Measurements from ENCODE around the gene GAL3ST2. TPM values are rescaled to one million over a fixed set of nuclear protein-coding genes. Genes with fewer than 3 reads are reported as not detected.
"Not testable (repeated sequence)": the region's sequence is repeated elsewhere in the genome, so short reads cannot be mapped to it uniquely, and the experiment has no call there.

Gene GAL3ST2
- total RNA-seq, 1 donor from 2014 or later = not detected

DNA sequence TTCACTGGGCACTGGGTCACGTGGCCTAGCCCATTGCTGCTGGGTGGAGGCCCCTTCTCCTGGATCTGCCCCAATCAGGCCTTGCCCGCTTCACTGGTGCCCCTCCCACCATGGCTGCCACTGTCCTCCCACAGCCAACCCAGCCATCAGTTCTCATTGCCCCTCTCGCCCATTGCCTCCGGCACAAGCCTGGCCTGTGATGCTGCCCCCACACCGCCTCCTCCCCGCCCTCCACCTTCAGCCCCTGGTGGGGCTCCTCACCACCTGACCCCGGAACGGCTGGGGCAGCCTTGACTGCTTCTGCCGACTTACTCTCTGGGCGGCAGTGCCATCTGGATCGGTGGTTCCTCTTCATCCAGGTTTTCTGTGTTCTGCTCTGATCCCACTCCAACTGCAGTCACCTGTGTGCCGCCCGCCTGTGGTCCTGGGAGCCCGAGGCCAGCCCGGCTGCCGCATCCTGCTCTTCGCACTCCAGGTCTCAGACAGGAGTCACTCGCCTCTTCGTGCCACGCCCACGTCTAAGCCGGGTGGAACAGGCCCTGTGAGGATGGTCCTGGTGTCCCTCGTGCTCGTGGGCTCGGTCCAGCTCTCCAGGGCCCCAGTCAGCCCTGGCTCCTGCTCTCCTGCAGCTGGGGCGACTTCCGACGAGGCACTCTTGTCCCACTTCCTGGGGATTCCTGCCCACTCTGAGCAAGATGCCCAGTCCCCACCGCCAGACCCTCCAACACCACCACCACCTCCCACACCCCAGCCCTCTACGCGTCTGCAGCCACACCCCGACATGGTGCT lies 28.0 kb upstream of the GAL3ST2 start:
- DNase-seq = no peak

DNA sequence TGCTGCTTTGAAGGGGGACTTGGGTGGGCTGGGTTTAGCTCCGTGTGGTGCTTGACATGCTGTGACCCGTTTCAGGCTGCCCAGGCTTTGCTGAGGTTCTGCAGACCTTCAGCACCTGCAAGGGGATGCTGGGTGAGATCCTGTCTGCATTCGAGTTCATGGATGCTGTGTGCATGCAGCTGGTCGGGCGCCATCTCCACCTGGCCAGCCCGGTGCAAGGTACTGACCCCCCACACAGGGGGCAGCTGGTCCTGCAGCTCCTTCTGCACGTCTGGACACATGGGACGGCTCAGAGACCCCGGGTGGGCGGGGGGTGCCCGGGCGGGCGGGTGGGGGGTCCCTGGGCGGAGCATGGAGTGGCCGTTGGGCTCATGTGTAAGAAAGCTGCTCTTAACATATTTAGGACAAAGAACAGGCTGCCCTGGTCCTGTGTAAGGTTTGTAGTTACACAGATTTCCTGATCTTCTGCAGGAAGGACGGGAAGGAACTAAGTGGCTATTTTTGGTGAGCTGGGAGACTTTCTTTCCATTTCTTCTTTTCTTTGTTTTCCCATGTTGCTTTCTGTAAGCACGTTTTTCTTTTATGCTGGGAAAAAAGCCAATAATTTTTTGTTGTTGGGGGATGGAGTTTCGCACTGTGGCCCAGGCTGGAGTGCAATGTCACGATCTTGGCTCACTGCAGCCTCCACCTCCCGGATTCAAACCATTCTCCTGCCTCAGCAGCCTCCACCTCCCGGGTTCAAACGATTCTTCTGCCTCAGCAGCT lies 26.4 kb upstream of the GAL3ST2 start:
- peak; percentile 40 for DNase-seq

DNA sequence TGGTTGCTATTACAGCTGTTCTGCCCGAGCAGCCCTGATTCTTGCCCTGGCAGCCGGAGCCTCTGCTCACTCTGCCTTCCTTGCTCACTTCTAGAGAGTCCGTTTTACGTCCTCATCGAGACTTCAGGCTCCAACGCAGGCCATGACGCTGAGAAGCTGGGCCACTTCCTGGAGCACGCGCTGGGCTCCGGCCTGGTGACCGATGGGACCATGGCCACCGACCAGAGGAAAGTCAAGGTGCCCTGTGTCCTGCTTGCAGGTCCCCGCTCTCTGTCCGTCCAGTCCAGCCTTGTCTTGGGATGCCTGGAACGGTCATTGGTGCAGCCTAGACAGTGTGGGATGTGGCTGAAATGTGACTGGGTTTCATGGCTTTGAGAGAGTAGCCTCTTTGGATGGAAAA lies 25.5 kb upstream of the GAL3ST2 start:
- no peak for DNase-seq

DNA sequence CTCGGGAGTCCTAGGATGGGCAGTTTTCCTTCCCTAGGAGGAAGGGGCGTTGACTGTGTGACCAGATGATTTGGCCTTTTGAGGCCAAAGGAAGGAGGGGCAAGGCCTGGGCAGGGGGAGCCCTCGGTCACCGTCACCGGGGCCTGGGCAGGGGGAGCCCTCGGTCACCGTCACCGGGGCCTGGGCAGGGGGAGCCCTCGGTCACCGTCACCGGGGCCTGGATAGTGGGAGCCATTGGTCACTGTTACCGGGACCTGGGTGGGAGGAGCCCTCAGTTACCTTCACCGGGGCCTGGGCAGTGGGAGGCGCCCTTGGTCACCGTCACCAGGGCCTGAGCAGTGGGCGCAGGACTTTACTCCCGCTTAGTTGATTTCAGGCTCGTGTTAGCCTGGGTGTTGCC lies 24.8 kb upstream of the GAL3ST2 start:
- no peak for DNase-seq

GRCh38 chr2:241752253-241752652 lies 24.4 kb upstream of the GAL3ST2 start:
- DNase-seq = no peak

- DNase-seq = no peak
Measured at GRCh38 chr2:241752689-241753276, 23.8 kb upstream of the GAL3ST2 start.

DNA sequence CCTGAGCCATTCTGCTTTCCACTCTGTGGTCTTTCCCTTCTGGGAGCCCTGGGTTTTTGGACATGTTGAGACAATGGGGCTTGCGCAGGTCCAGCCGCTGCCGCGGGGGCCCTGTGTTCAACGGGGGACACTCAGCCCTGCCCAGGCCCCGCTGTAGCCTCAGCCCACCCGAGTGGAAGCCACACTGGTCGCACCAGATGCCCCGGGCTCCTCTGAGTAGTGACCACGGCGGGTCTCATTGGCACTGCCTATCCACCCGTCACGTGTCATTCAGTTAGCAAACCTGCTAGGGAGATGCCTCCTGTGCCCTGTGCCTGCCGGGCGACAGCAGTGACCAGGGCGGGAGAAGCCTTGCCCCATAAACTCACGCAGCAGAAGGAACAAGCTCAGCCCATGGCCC lies 23.1 kb upstream of the GAL3ST2 start:
- DNase-seq = no peak

DNA sequence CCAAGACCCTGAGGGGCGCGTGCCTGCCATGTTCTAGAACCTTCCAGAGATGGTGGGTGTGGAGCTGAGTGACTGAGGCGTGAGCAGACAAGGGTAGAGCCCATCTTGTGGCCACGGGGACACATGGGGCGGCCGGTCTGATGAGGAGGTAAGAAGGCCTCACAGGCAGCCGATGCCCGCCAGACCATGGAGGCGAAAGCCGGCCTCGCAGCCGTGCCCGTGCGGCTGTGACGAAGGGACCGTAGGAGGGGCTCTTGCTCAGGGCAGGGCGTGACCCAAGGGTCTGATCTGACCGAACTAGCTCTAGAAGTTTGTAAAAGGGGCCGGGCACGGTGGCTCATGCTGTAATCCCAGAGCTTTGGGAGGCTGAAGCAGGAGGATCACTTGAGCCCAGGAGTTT lies 22.6 kb upstream of the GAL3ST2 start:
- DNase-seq = no peak

DNA sequence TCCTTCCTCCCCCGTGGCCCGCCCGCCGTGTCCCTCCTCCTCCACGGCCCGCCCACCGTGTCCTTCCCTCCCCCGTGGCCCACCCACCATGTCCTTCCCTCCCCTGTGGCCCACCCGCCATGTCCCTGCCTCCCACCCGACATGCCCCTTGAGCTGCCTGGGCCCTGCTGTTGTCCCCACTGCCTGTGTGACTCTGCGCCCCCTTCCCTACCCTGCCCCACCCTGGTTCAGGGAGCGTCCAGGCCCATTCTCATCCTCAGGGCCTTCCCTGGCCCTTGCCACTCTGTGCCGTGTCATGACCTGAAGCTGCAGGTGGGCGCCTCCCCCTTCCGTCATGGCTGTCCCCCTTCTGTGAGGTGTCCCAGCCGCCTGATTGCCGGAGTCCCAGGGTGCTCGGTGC lies 21.5 kb upstream of the GAL3ST2 start:
- DNase-seq = no peak

GRCh38 chr2:241755777-241756176 lies 20.8 kb upstream of the GAL3ST2 start:
- DNase-seq = no peak

DNA sequence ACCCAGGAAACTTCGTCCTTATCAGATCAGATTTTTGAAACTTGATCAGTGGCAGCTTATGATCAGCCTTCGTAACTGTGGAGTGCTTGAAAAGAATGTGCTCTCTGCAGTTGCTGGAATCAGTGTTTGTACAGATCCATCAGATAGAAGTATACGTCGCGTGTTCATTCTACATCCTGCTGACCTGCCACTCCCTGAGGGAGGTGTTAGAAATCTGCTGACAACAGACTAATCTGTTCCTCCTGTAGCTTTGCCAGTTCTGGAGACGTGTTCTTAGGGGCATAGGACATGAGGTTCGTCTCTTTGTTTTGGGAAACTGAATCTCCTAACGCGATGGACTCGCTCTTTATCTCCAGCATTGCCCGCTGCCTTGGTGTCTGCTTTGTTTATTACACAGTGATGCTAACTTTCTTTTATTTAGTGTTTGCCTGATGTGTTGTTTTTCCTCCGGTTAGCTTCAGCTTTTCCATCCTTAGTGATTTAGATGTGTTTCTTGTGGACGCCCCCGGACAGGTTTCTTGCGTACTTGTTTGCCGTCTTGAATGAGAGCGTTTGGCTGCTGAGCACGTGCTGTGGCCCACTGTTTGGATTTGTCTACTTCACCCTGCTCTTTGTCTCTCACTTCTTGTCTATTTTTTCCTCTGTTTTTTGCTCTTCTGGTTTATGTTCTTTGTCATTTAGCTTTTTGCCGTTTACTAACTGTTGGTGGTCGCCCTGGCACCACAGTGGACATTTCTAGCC lies 17.4 kb upstream of the GAL3ST2 start:
- DNase-seq = no peak

- DNase-seq = not testable (repeated sequence)
Measured at GRCh38 chr2:241759893-241760292, 16.7 kb upstream of the GAL3ST2 start.

DNA sequence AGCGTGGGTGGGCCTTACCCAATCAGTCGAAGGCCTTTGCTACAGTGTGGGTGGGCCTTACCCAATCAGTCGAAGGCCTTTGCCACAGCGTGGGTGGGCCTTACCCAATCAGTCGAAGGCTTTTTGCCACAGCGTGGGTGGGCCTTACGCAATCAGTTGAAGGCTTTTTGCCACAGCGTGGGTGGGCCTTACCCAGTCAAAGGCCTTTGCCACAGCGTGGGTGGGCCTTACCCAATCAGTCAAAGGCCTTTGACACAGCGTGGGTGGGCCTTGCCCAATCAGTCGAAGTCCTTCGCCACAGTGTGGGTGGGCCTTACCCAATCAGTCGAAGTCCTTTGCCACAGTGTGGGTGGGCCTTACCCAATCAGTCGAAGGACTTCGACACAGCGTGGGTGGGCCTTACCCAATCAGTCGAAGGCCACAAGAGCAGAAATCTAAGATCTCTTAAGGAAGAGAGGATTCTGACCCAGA lies 16.3 kb upstream of the GAL3ST2 start:
- DNase-seq = no peak

- no peak for DNase-seq
Measured at GRCh38 chr2:241762321-241762932, 14.2 kb upstream of the GAL3ST2 start.

DNA sequence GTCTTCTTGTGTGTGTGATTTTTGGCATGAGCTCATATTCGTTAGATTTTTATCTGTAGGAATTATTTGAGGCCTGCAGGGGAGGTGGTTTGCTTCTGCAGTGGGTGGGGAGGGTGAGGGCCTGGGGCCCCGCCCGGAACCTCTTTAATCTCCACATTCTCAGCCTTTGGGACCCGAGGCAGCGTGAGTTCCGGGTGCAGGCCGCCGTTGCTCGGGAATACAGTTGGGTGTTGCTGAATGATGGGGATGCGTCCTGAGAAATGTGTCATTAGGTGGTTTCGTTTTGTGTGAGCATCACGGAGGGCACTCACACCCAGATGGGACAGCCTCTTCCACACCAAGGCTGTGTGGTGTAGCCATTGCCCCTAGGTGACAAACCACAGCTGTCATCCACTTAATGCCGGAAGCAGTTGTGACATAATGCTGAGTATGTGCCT lies 13.7 kb upstream of the GAL3ST2 start:
- no peak for DNase-seq

- DNase-seq = no peak
Measured at GRCh38 chr2:241763551-241764274, 12.9 kb upstream of the GAL3ST2 start.

DNA sequence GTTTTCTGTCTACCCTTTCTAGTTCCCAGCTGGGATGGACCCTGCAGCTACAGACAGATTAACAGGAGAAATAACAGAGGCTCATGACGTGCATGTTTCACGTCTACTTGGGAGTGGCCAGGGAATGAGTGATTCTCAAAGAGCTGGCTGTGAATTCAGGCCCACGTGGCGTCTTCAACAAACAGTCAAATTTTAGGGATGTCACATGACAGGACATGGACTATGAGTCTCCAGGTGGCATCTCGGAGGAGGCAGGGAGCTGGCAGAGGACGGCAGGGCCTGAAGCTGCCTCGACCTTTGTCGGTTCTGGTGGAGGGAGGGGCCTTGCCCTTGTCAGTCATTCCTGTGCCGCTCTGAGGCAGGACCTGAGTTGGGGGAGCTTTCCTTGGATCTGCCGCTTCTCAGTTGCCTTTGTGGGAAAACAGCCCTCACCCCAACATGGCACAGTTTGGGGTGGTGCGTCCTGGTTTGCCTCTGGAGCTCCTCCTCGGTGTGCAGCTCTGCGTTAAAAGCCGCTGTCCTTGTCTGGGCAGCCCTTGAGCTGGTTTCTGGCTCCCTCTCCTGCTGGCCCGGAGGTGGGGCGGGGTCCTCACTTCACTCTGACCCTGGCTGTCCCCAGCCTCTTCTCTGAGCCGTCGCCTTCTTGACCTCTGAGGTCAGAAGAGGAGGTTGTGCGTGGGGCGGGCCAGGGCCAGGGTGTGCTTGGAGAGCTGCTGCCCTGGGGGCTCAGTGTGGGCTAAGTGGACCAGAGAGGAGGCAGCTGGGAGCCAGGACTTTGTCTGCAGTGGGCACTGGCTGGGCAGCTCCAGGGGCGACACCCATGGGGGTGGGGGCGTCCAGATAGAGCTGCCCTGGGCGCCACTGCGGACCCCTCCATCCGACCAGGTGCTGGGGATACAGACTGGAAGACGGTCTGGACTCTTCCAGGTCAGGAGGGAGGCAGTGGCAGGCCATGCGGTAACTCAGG lies 12.1 kb upstream of the GAL3ST2 start:
- DNase-seq = no peak

GRCh38 chr2:241767464-241768250 lies 9.0 kb upstream of the GAL3ST2 start:
- DNase-seq = no peak

DNA sequence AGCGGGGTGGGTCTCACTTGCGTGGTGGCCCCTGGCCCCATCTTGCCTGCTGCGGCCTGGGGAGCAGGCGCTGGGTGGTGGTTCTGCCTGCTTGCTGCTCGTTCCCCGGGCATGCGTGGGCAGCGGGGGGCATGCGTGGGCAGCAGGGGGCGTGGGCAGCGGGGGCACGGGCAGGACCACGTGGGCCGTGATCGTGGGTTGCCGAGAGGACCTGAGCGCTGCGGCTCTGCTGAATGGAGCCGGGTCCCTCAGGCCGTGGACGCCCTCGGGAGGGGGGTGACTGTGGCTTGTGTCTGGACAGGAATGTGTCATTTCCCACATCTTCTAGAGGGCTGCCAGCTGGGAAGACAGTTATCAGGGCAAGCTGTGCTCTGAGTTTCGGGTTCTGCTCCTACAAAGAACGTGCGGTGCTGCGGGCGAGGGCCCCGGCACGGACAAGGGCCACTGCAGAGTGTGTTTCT lies 8.3 kb upstream of the GAL3ST2 start:
- no peak for DNase-seq
